Measurements from ENCODE around the gene INSL6.
A peak's percentile ranks its signal among the peaks of the same experiment; 100 is the strongest.
"Not testable (repeated sequence)": the region's sequence is repeated elsewhere in the genome, so short reads cannot be mapped to it uniquely, and the experiment has no call there.

The INSL6 gene

GRCh38 chr9:5185220-5185840 lies at the start of gene INSL6:
Gene INSL6 (minus strand): TSS chr9:5185639. CDS start chr9:5185602, 37 bp downstream.
- no peak for DNase-seq (ENCODE audit: low read depth in 2 of 2)

- DNase-seq (ENCODE audit: low read depth in 2 of 2), result no peak
Observed at GRCh38 chr9:5231212-5231611, 45.8 kb upstream of the INSL6 start, which contains the start of gene INSL4. Gene INSL4 (plus strand): TSS chr9:5231419. CDS start chr9:5231524, 105 bp downstream.

DNA sequence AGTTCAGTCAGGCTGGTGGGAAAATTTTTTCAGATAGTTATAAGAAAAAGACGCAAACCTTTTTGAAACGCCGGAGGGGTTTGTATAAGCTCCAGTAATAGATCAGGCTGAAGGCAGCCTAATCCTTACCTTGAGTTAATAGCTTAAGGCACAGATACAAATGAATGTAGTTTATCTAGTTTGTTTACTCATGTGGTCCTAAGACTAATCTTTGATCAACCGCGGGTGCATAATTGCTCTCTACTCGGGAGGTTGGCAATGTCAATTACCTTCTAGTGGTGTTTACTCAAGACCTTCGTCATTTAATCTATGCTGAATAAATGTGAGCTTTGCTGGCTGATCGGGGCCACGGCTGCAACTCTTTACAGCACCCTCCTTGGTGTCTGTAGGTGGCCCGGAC lies 45.1 kb upstream of the INSL6 start:
- no peak for DNase-seq (ENCODE audit: low read depth in 2 of 2)

- no peak for DNase-seq (ENCODE audit: low read depth in 2 of 2)
Observed at GRCh38 chr9:5205071-5205470, 19.6 kb upstream of the INSL6 start.

DNA sequence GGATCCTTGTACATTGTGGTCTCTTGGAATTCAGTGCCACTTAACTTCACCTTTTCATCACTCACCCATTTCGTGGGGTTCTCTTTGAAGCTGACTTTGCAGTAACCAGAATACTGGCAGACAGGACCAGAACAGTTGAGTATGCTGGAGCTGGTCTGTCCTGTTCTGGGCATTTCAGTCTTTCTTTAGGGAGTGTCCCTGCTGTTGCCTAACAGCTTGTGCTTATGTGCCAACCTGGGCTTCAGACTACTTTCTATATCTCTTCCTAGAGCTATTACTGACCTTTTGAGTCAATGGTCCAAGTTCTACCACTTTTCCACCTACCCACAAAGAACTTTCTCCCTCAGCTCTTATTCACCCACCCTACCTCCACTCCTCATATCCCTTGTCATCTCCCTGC lies 10.0 kb upstream of the INSL6 start:
- DNase-seq (ENCODE audit: low read depth in 2 of 2), result no peak

GRCh38 chr9:5193345-5193744 lies 7.9 kb upstream of the INSL6 start:
- no peak for DNase-seq (ENCODE audit: low read depth in 2 of 2)

- no peak for DNase-seq (ENCODE audit: low read depth in 2 of 2)
Observed at GRCh38 chr9:5191985-5192384, 6.5 kb upstream of the INSL6 start.

DNA sequence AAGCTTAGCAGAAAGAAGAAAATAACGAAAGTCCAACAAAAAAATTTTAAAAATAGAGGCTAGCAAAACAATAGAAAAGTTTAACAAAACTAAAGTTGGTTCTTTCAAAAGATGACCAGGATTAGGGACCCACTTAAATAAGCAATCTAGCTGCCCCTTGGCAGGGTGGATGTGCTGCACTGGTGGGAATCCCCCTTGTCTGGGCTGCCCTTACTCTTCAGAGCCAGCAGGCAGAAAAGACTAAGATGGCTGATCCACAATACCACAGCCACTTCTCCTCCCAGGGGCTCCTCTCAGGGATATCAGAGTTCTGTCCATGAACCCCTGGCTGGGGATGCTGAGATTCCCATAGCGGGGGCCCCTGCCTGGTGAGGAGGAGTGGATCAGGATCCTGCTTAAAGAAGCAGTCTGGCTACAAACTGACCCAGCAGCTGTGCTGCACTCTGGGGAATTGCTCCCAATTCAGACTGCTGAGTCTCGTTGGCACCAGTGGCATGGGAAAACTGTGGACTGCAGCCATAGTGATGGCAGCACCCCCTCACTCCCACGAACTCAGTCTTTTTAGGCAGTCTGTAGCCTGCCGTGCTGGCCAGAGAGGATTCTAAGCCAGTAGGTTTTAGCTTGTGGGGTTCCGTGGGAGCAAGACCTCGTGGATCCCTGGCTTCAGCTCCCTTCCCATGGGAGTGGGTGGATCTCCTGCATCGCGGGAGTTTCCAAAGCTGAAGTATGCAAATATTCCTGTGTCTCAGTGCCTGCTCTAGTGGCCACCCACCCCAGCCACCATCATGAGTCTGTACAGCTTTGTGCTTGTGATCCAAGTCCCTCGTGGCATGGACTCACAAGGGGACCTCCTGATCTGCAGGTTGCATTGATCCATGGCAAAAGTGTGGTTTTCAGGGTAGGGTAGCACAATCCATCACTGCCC lies 2.9 kb upstream of the INSL6 start:
- DNase-seq (ENCODE audit: low read depth in 2 of 2), result no peak

DNA sequence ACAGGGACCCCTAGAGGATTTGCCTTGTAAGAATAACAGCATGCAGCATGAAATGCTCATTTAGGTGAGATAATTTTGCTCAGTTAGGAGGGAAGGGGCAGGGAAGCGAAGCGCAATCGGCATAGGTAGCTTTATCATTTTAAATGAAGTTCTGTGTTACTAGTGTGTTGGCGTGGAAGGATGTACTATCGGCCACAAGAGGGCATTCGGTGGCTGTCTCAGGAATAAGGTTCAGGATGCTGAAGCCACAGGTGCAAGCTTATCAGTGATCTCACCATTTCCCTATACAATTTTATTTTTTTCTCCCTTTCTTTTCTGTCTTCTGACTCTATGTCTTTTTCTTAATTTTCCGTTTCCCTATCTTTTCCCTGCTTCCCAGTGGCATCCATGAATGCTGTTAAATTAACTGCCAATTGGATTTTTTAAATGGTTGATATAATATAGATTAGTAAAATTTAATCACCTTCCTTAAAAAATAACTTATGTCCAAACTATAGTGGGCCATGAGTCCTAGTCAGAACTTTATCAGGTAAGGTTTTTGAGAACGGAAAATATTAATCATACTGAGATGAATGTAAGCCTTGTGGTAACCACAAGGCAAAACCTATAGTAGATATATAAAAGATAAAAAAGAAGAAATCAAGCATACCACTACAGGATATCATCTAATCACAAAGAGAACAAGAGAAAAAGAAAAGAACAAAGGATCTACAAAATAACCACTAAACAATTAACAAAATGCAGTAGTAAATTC lies 1.2 kb upstream of the INSL6 start:
- peak; percentile 11 to 26 for DNase-seq (ENCODE audit: low read depth in 2 of 2)

GRCh38 chr9:5184776-5185175 lies 663 bp downstream of the INSL6 start:
- DNase-seq (ENCODE audit: low read depth in 2 of 2), result no peak

GRCh38 chr9:5180631-5181030 lies 4.8 kb downstream of the INSL6 start:
- DNase-seq (ENCODE audit: low read depth in 2 of 2), result not testable (repeated sequence)

GRCh38 chr9:5178126-5178805 lies 7.2 kb downstream of the INSL6 start:
- DNase-seq (ENCODE audit: low read depth in 2 of 2), result no peak

- no peak for DNase-seq (ENCODE audit: low read depth in 2 of 2)
Observed at GRCh38 chr9:5146241-5146640, 39.2 kb downstream of the INSL6 start.

GRCh38 chr9:5144217-5144616 lies 41.2 kb downstream of the INSL6 start:
- DNase-seq (ENCODE audit: low read depth in 2 of 2), result no peak

DNA sequence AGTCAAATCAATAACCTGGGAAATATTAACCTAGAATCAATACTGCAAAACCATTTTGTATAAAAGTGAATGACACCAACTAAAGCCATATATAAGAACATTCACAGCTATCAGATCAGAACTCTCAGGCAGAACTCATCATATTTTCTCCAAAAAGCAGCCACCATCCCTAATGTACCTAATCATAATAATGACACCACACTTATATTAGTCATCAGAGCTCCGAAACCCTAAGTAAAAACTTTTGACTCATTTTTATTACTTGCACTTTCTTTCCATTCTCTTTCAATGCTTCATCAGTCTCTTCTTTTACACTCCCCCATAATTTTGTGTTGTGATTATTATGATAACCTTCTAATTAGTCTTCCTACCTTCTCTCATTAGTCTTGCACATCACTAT lies 45.3 kb downstream of the INSL6 start:
- no peak for DNase-seq (ENCODE audit: low read depth in 2 of 2)

GRCh38 chr9:5122516-5122915 lies 62.9 kb downstream of the INSL6 start:
- DNase-seq (ENCODE audit: low read depth in 2 of 2), result no peak

GRCh38 chr9:5122116-5122515 lies 63.3 kb downstream of the INSL6 start:
- DNase-seq (ENCODE audit: low read depth in 2 of 2), result no peak

DNA sequence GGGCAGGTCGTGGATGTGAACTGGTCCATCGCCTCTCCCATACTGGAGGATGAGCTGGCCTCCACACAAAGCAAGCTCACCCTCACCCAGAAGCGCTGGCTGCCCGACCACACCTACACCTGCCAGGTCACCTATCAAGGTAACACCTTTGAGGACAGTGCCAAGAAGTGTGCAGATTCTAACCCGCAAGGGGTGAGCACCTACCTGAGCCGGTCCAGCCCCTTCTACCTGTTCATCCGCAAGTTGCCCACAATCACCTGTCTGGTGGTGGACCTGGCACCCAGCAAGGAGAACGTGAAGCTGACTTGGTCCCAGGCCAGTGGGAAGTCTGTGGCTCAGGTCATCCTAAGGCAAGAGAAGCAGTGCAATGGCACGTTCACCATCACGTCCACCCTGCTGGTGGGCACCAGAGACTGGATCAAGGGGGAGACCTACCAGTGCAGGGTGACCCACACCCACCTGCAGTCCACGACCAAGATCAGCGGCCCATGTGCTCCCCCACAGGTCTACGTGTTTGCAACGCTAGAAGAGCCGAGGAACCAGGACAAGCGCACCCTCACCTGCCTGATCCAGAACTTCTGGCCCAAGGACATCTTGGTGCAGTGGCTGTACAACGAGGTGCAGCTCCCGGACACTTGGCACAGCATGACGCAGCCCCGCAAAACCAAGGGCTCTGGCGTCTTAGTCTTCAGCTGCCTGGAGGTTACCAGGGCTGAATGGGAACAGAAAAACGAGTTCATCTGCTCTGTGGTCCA lies 71.3 kb downstream of the INSL6 start:
- DNase-seq (ENCODE audit: low read depth in 2 of 2), result no peak
